ENCODE measurements around the gene ZNF385B.

ZNF385B gene

GRCh38 chr2:179614121-179614520 is 247.3 kb downstream of the ZNF385B start:
- no peaks in the 10 kb centered on the region for H3K36me3 Mint-ChIP-seq
- no peaks in the 10 kb centered on the region for H3K9me3 Mint-ChIP-seq
- no peak overlapping the region for H3K4me3 Mint-ChIP-seq
- ATAC-seq (ENCODE audit: low read depth), result no peak
- peaks cover 5% of the 10 kb centered on the region for H3K27me3 Mint-ChIP-seq
- H3K4me1 Mint-ChIP-seq, result no peaks in the 10 kb centered on the region
- H3K27ac Mint-ChIP-seq, result no peak overlapping the region
- no peak for DNase-seq (ENCODE audit: low spot score in 2 of 2)

GRCh38 chr2:179613701-179614100 is 247.7 kb downstream of the ZNF385B start:
- no peak overlapping the region for H3K27ac Mint-ChIP-seq
- ATAC-seq (ENCODE audit: low read depth) (no peak), DNase-seq (ENCODE audit: low spot score in 2 of 2) (no peak)
- H3K36me3 Mint-ChIP-seq, result no peaks in the 10 kb centered on the region
- no peaks in the 10 kb centered on the region for H3K9me3 Mint-ChIP-seq
- peaks cover 5% of the 10 kb centered on the region for H3K27me3 Mint-ChIP-seq
- no peak overlapping the region for H3K4me3 Mint-ChIP-seq
- no peaks in the 10 kb centered on the region for H3K4me1 Mint-ChIP-seq

- H3K4me1 Mint-ChIP-seq, result no peaks in the 10 kb centered on the region
- no peaks in the 10 kb centered on the region for H3K36me3 Mint-ChIP-seq
- no peak overlapping the region for H3K27ac Mint-ChIP-seq
- H3K27me3 Mint-ChIP-seq, result peaks cover 5% of the 10 kb centered on the region
- DNase-seq (ENCODE audit: low spot score in 2 of 2) (no peak), ATAC-seq (ENCODE audit: low read depth) (no peak)
- H3K4me3 Mint-ChIP-seq, result no peak overlapping the region
- no peaks in the 10 kb centered on the region for H3K9me3 Mint-ChIP-seq
Measured at GRCh38 chr2:179613299-179613651, 248.1 kb downstream of the ZNF385B start.

- Mint-ChIP-seq H3K36me3 (no peaks in the 10 kb centered on the region), H3K27ac (no peak overlapping the region), H3K4me1 (no peaks in the 10 kb centered on the region), H3K9me3 (no peaks in the 10 kb centered on the region), H3K27me3 (peaks cover 5% of the 10 kb centered on the region), H3K4me3 (no peak overlapping the region)
- no peak for DNase-seq (ENCODE audit: low spot score in 2 of 2)
- ATAC-seq (ENCODE audit: low read depth), result no peak
Measured at GRCh38 chr2:179612591-179613298, 248.7 kb downstream of the ZNF385B start.

- no peak overlapping the region for H3K4me3 Mint-ChIP-seq
- no peaks in the 10 kb centered on the region for H3K4me1 Mint-ChIP-seq
- no peaks in the 10 kb centered on the region for H3K36me3 Mint-ChIP-seq
- ATAC-seq (ENCODE audit: low read depth), result no peak
- no peaks in the 10 kb centered on the region for H3K9me3 Mint-ChIP-seq
- peaks cover 5% of the 10 kb centered on the region for H3K27me3 Mint-ChIP-seq
- no peak overlapping the region for H3K27ac Mint-ChIP-seq
- DNase-seq (ENCODE audit: low spot score in 2 of 2), result no peak
Measured at GRCh38 chr2:179612108-179612507, 249.3 kb downstream of the ZNF385B start.

GRCh38 chr2:179606141-179606540 is 255.3 kb downstream of the ZNF385B start:
- Mint-ChIP-seq H3K4me1 (no peaks in the 10 kb centered on the region), H3K9me3 (no peaks in the 10 kb centered on the region), H3K27me3 (no peaks in the 10 kb centered on the region), H3K27ac (no peak overlapping the region), H3K4me3 (no peak overlapping the region), H3K36me3 (no peaks in the 10 kb centered on the region)
- no peak for DNase-seq (ENCODE audit: low spot score in 2 of 2)
- ATAC-seq (ENCODE audit: low read depth), result no peak

- Mint-ChIP-seq H3K27me3 (no peaks in the 10 kb centered on the region), H3K4me1 (no peaks in the 10 kb centered on the region), H3K4me3 (no peak overlapping the region), H3K27ac (no peak overlapping the region), H3K9me3 (no peaks in the 10 kb centered on the region), H3K36me3 (no peaks in the 10 kb centered on the region)
- ATAC-seq (ENCODE audit: low read depth) (no peak), DNase-seq (ENCODE audit: low spot score in 2 of 2) (no peak)
Measured at GRCh38 chr2:179605341-179605740, 256.1 kb downstream of the ZNF385B start.

- H3K4me3 Mint-ChIP-seq, result no peak overlapping the region
- no peaks in the 10 kb centered on the region for H3K4me1 Mint-ChIP-seq
- H3K27me3 Mint-ChIP-seq, result no peaks in the 10 kb centered on the region
- no peaks in the 10 kb centered on the region for H3K36me3 Mint-ChIP-seq
- ATAC-seq (ENCODE audit: low read depth) (no peak), DNase-seq (ENCODE audit: low spot score in 2 of 2) (no peak)
- no peak overlapping the region for H3K27ac Mint-ChIP-seq
- H3K9me3 Mint-ChIP-seq, result no peaks in the 10 kb centered on the region
Measured at GRCh38 chr2:179604598-179604997, 256.8 kb downstream of the ZNF385B start.

- Mint-ChIP-seq H3K4me1 (no peaks in the 10 kb centered on the region), H3K36me3 (no peaks in the 10 kb centered on the region), H3K27me3 (peaks cover 2% of the 10 kb centered on the region), H3K4me3 (no peak overlapping the region), H3K27ac (no peak overlapping the region), H3K9me3 (no peaks in the 10 kb centered on the region)
- DNase-seq (ENCODE audit: low spot score in 2 of 2), result no peak
- ATAC-seq (ENCODE audit: low read depth), result no peak
Measured at GRCh38 chr2:179602452-179602851, 259.0 kb downstream of the ZNF385B start.

GRCh38 chr2:179596018-179596417 is 265.4 kb downstream of the ZNF385B start:
- Mint-ChIP-seq H3K4me3 (no peak overlapping the region), H3K27me3 (peaks cover 2% of the 10 kb centered on the region), H3K27ac (no peak overlapping the region), H3K36me3 (no peaks in the 10 kb centered on the region), H3K4me1 (no peaks in the 10 kb centered on the region), H3K9me3 (no peaks in the 10 kb centered on the region)
- ATAC-seq (ENCODE audit: low read depth) (no peak), DNase-seq (ENCODE audit: low spot score in 2 of 2) (no peak)

GRCh38 chr2:179595284-179595683 is 266.1 kb downstream of the ZNF385B start:
- DNase-seq (ENCODE audit: low spot score in 2 of 2), result no peak
- no peak for ATAC-seq (ENCODE audit: low read depth)
- no peaks in the 10 kb centered on the region for H3K4me1 Mint-ChIP-seq
- H3K27me3 Mint-ChIP-seq, result peaks cover 5% of the 10 kb centered on the region
- H3K27ac Mint-ChIP-seq, result no peak overlapping the region
- no peak overlapping the region for H3K4me3 Mint-ChIP-seq
- H3K9me3 Mint-ChIP-seq, result no peaks in the 10 kb centered on the region
- H3K36me3 Mint-ChIP-seq, result no peaks in the 10 kb centered on the region

- no peak overlapping the region for H3K4me3 Mint-ChIP-seq
- no peak overlapping the region for H3K27ac Mint-ChIP-seq
- H3K36me3 Mint-ChIP-seq, result no peaks in the 10 kb centered on the region
- no peaks in the 10 kb centered on the region for H3K4me1 Mint-ChIP-seq
- no peak for DNase-seq (ENCODE audit: low spot score in 2 of 2)
- ATAC-seq (ENCODE audit: low read depth), result no peak
- no peaks in the 10 kb centered on the region for H3K9me3 Mint-ChIP-seq
- H3K27me3 Mint-ChIP-seq, result peaks cover 5% of the 10 kb centered on the region
Measured at GRCh38 chr2:179594268-179595112, 266.9 kb downstream of the ZNF385B start.

GRCh38 chr2:179593323-179593722 is 268.1 kb downstream of the ZNF385B start:
- ATAC-seq (ENCODE audit: low read depth) (no peak), DNase-seq (ENCODE audit: low spot score in 2 of 2) (no peak)
- Mint-ChIP-seq H3K4me1 (no peaks in the 10 kb centered on the region), H3K4me3 (no peak overlapping the region), H3K27ac (no peak overlapping the region), H3K9me3 (no peaks in the 10 kb centered on the region), H3K36me3 (no peaks in the 10 kb centered on the region), H3K27me3 (peaks cover 7% of the 10 kb centered on the region)

GRCh38 chr2:179592167-179592936 is 269.1 kb downstream of the ZNF385B start:
- ATAC-seq (ENCODE audit: low read depth), result no peak
- H3K9me3 Mint-ChIP-seq, result no peaks in the 10 kb centered on the region
- no peak overlapping the region for H3K4me3 Mint-ChIP-seq
- H3K27me3 Mint-ChIP-seq, result peaks cover 5% of the 10 kb centered on the region
- H3K27ac Mint-ChIP-seq, result no peak overlapping the region
- no peaks in the 10 kb centered on the region for H3K36me3 Mint-ChIP-seq
- DNase-seq (ENCODE audit: low spot score in 2 of 2), result no peak
- H3K4me1 Mint-ChIP-seq, result no peaks in the 10 kb centered on the region
